ENCODE data around the gene ZNF317. TPM values are rescaled to one million over a fixed set of nuclear protein-coding genes. Genes with fewer than 3 reads are reported as not detected.

Gene ZNF317
- total and polyA plus RNA-seq, 9 of the 15 experiments (the other 6 are each of a cell fraction or from before 2014, with no cell fraction given): 17.3 to 43.2 (median 34.8) TPM

- no peak for TF ChIP-seq GATAD2A (IDR thresholded peaks at IDR 0.05)
- no peak for TF ChIP-seq KAT2B (IDR thresholded peaks at IDR 0.05; ENCODE audit: low read depth, low read length)
- TF ChIP-seq ZFP36 (IDR thresholded peaks at IDR 0.05; ENCODE audit: low read depth, low read length, partially characterized antibody): no peak
- no peak for TF ChIP-seq HMBOX1 (IDR thresholded peaks at IDR 0.05)
- no peak for TF ChIP-seq TCF15 (CRISPR knock-in tag; IDR thresholded peaks at IDR 0.05)
- TF ChIP-seq MAFF (IDR thresholded peaks at IDR 0.05; ENCODE audit: low read length): no peak
- TF ChIP-seq POLR2AphosphoS5 (IDR thresholded peaks at IDR 0.05; ENCODE audit: control insufficient read depth, insufficient read depth, low read depth, low read length): 0 out of 2 replicates have a peak, but pooled peaks have one; percentile 20
- 0 out of 4 replicates have a peak, but pooled peaks of 1 of the 2 experiments have one; percentile 40 for TF ChIP-seq HDAC1 (IDR thresholded peaks at IDR 0.05)
- TF ChIP-seq SIRT6 (IDR thresholded peaks at IDR 0.05; ENCODE audit: low read depth, low read length): no peak
- no peak for TF ChIP-seq ZBTB7A (IDR thresholded peaks at IDR 0.05; ENCODE audit: borderline replicate concordance, control insufficient read depth, low read depth, low read length)
- TF ChIP-seq, protein P1, sequence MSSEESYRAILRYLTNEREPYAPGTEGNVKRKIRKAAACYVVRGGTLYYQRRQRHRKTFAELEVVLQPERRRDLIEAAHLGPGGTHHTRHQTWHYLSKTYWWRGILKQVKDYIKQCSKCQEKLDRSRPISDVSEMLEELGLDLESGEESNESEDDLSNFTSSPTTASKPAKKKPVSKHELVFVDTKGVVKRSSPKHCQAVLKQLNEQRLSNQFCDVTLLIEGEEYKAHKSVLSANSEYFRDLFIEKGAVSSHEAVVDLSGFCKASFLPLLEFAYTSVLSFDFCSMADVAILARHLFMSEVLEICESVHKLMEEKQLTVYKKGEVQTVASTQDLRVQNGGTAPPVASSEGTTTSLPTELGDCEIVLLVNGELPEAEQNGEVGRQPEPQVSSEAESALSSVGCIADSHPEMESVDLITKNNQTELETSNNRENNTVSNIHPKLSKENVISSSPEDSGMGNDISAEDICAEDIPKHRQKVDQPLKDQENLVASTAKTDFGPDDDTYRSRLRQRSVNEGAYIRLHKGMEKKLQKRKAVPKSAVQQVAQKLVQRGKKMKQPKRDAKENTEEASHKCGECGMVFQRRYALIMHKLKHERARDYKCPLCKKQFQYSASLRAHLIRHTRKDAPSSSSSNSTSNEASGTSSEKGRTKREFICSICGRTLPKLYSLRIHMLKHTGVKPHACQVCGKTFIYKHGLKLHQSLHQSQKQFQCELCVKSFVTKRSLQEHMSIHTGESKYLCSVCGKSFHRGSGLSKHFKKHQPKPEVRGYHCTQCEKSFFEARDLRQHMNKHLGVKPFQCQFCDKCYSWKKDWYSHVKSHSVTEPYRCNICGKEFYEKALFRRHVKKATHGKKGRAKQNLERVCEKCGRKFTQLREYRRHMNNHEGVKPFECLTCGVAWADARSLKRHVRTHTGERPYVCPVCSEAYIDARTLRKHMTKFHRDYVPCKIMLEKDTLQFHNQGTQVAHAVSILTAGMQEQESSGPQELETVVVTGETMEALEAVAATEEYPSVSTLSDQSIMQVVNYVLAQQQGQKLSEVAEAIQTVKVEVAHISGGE (CRISPR knock-in tag; IDR thresholded peaks at IDR 0.05): no peak
- no peak for TF ChIP-seq MAFG (tag; conservative IDR thresholded peaks at IDR 0.05)
- TF ChIP-seq PRMT5 (CRISPR knock-in tag; IDR thresholded peaks at IDR 0.05): no peak
- no peak for TF ChIP-seq ZBTB26 (CRISPR knock-in tag; IDR thresholded peaks at IDR 0.05)
Measured at GRCh38 chr19:9115307-9115813, 24.8 kb upstream of the ZNF317 start, which contains the start of gene OR7G1 (continued).
